Gastrocnemius medialis (tissue), 4 donors: Measurements from ENCODE around the gene KMT5B. TPM values are rescaled to one million over a fixed set of nuclear protein-coding genes. Genes with fewer than 3 reads are reported as not detected.
A peak's percentile ranks its signal among the peaks of the same experiment; 100 is the strongest.

Experiments
- ATAC-seq, 2 donors: fragments of 150-250 bp; one replicate each; pipeline ENCODE4 v1.9.1; 2016
- DNase-seq, 2 donors: peaks; one replicate each; pipeline ENCODE4 v3.0.0-alpha.2; 2019
- H3K27ac ChIP-seq, 4 donors: fragments of 200-600 bp; sonication (generic); 1 replicate in 1 of 4; 2 replicates in 3 of 4; pipeline ENCODE4 v1.5.1; 2016 to 2018; ENCODE audit warnings: mild to moderate bottlenecking in 2 of 4, moderate library complexity in 1 of 4
- H3K27me3 ChIP-seq, 3 donors: fragments of 200-600 bp; sonication (generic) in 2 of 3; 1 replicate in 1 of 3; 2 replicates in 2 of 3; pipeline versions ENCODE4 v1.5.1 to v1.6.0; 2016 to 2019; ENCODE audit warnings: mild to moderate bottlenecking in 1 of 3, moderate library complexity in 1 of 3
- H3K36me3 ChIP-seq, 2 donors: fragments of 200-600 bp; sonication (generic) in 1 of 2; one replicate each; pipeline ENCODE4 v1.5.1; 2017 to 2018
- H3K4me1 ChIP-seq, 2 donors: fragments of 200-600 bp; sonication (generic) in 1 of 2; one replicate each; pipeline ENCODE4 v1.5.1; 2016 to 2017; ENCODE audit warnings: mild to moderate bottlenecking in 2 of 2
- H3K4me3 ChIP-seq, 4 donors: fragments of 200-600 bp; sonication (generic) in 3 of 4; 1 replicate in 1 of 4; 2 replicates in 3 of 4; pipeline ENCODE4 v1.5.1; 2016 to 2019; ENCODE audit warnings: mild to moderate bottlenecking in 2 of 4
- H3K9me3 ChIP-seq, 3 donors: fragments of 200-600 bp; sonication (generic) in 2 of 3; 1 replicate in 1 of 3; 2 replicates in 2 of 3; pipeline ENCODE4 v1.5.1; 2016 to 2019
- CTCF ChIP-seq, 5 experiments: fragments of 450-650 bp in 3 of 5; fragments of 200-600 bp in 2 of 5; sonication (generic) in 2 of 5; IDR thresholded peaks in 4 of 5; conservative IDR thresholded peaks in 1 of 5; 1 replicate in 4 of 5; 2 replicates in 1 of 5; pipeline ENCODE4 v1.5.1; 2016 to 2019; ENCODE audit warnings: antibody characterized with exemption in 5 of 5, mild to moderate bottlenecking in 3 of 5, moderate library complexity in 3 of 5
- POLR2A ChIP-seq, 2 donors: fragments of 450-650 bp; IDR thresholded peaks; one replicate each; pipeline ENCODE4 v1.6.1; 2017; ENCODE audit warnings: antibody characterized with exemption in 2 of 2, mild to moderate bottlenecking in 2 of 2, moderate library complexity in 2 of 2
- in situ Hi-C, 4 donors: fragments of 200-750 bp; cut with MboI; loops; one replicate each; pipeline versions ENCODE4 v1.15.0 to v1.8.0; 2017; ENCODE audit warnings: low sequenced_read_pairs in 4 of 4
- intact Hi-C: fragments of 100-400 bp; cut with DNase I; formaldehyde crosslinking; loops from one replicate; pipeline ENCODE4 v1.15.1; 2023; ENCODE audit warnings: low total_unique reads
- total RNA-seq, 4 donors: library from RNA; depleted of rRNA; stranded (reverse); fragments of >200 nt; gene quantifications; one replicate each; pipeline versions ENCODE4 v1.1.0 to v1.2.3, GENCODE V29; 2016

KMT5B gene
- total RNA-seq, 4 donors from 2014 or later, result 17.3 to 21.0 (median 19.2) TPM

GRCh38 chr11:68121067-68121899 lies 91.8 kb downstream of the KMT5B start, which contains the start of gene CHKA:
Gene CHKA, minus strand, starts transcription at chr11:68121388. Its CDS starts 211 bp downstream, at chr11:68121177.
- H3K27ac ChIP-seq, result peak within 1 kb of the TSS; percentile 92 to 99 (median 94)
- H3K4me3 ChIP-seq, result peak within 1 kb of the TSS; percentile 59 to 71 (median 63)
- ATAC-seq (peak; percentile 85), DNase-seq (peak; percentile 88 to 91)
- intact Hi-C loops (loop anchor here (1.0 to 10.0 kb wide), 6 partner anchors 82 to 714 kb away; partner anchors contain the start of genes ALDH3B1, C11orf24, KMT5B and NDUFS8), in situ Hi-C loops (no loop called here)
- H3K36me3 ChIP-seq, result no peaks in the 10 kb centered on the region
- H3K4me1 ChIP-seq, result peaks cover 6 to 26% of the 10 kb centered on the region in 2 donors
- TF ChIP-seq CTCF (IDR thresholded peaks at IDR 0.05 in 4 of 5, conservative IDR thresholded peaks at IDR 0.05 in 1 of 5) (no peak), POLR2A (IDR thresholded peaks at IDR 0.05) (peak; percentile 97 to 99)
- H3K9me3 ChIP-seq, result no peaks in the 10 kb centered on the region
- no peaks in the 10 kb centered on the region for H3K27me3 ChIP-seq

- H3K27me3 ChIP-seq, result no peaks in the 10 kb centered on the region
- H3K27ac ChIP-seq, result peak overlapping the region; percentile 82 to 99 (median 94)
- peak overlapping the region; percentile 32 to 66 (median 46) for H3K4me3 ChIP-seq
- in situ Hi-C loops, result no loop called here
- TF ChIP-seq POLR2A (IDR thresholded peaks at IDR 0.05), result no peak
- no peak for TF ChIP-seq CTCF (IDR thresholded peaks at IDR 0.05 in 4 of 5, conservative IDR thresholded peaks at IDR 0.05 in 1 of 5)
- H3K36me3 ChIP-seq, result no peaks in the 10 kb centered on the region
- H3K4me1 ChIP-seq, result peaks cover 6 to 26% of the 10 kb centered on the region in 2 donors
- peak in 1 of 2 donors; percentile 20 for ATAC-seq
- DNase-seq, result peak; percentile 32 to 44
- H3K9me3 ChIP-seq, result no peaks in the 10 kb centered on the region
- intact Hi-C loops, result loop anchor here (1.0 to 10.0 kb wide), 6 partner anchors 82 to 714 kb away; partner anchors contain the start of genes ALDH3B1, C11orf24, KMT5B and NDUFS8
Observed at GRCh38 chr11:68120273-68121066, 92.6 kb downstream of the KMT5B start.

GRCh38 chr11:68118706-68119448 lies 94.2 kb downstream of the KMT5B start:
- Histone ChIP-seq H3K27me3 (no peaks in the 10 kb centered on the region), H3K36me3 (no peaks in the 10 kb centered on the region), H3K27ac (peak overlapping the region; percentile 27 to 99 (median 94)), H3K4me1 (peaks cover 6 to 26% of the 10 kb centered on the region in 2 donors), H3K4me3 (peak overlapping the region in 1 of 4 donors; percentile 21), H3K9me3 (no peaks in the 10 kb centered on the region)
- DNase-seq (no peak), ATAC-seq (no peak)
- TF ChIP-seq CTCF (IDR thresholded peaks at IDR 0.05 in 4 of 5, conservative IDR thresholded peaks at IDR 0.05 in 1 of 5) (no peak), POLR2A (IDR thresholded peaks at IDR 0.05) (no peak)
- intact Hi-C loops (no loop called here), in situ Hi-C loops (no loop called here)

- H3K27me3 ChIP-seq, result no peaks in the 10 kb centered on the region
- no peak for TF ChIP-seq POLR2A (IDR thresholded peaks at IDR 0.05)
- TF ChIP-seq CTCF (IDR thresholded peaks at IDR 0.05 in 4 of 5, conservative IDR thresholded peaks at IDR 0.05 in 1 of 5), result no peak
- no peak for DNase-seq
- no peaks in the 10 kb centered on the region for H3K9me3 ChIP-seq
- peak overlapping the region in 3 of 4 donors; percentile 27 to 95 (median 92) for H3K27ac ChIP-seq
- intact Hi-C loops (no loop called here), in situ Hi-C loops (no loop called here)
- H3K4me3 ChIP-seq, result no peak overlapping the region
- H3K36me3 ChIP-seq, result no peaks in the 10 kb centered on the region
- peaks cover 6 to 25% of the 10 kb centered on the region in 2 donors for H3K4me1 ChIP-seq
- no peak for ATAC-seq
Observed at GRCh38 chr11:68117853-68118470, 95.1 kb downstream of the KMT5B start.
